ENCODE measurements around the gene ANKRD29.

The ANKRD29 gene

GRCh38 chr18:23552505-23552904, 110.2 kb downstream of the ANKRD29 start:
- no peak for DNase-seq

DNA sequence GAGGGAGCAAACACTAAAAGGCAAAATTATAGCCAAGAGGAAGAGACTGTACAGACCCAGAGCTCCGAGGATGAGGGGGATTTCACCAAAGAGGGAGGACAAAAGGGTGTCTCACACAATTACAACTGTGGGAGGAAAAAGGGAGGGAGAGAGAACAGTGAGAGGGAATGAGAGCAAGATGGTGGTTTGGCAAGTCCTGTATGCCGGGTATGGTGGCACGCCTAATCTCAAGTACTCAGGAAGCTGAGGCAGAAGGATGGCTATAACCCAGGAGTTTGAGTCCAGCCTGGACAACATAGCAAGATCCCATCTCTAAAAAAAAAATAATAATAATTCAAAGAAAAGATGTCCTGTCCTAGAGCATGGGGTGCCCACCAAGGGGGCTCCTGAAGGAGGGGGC, 110.7 kb downstream of the ANKRD29 start:
- no peak for DNase-seq

DNA sequence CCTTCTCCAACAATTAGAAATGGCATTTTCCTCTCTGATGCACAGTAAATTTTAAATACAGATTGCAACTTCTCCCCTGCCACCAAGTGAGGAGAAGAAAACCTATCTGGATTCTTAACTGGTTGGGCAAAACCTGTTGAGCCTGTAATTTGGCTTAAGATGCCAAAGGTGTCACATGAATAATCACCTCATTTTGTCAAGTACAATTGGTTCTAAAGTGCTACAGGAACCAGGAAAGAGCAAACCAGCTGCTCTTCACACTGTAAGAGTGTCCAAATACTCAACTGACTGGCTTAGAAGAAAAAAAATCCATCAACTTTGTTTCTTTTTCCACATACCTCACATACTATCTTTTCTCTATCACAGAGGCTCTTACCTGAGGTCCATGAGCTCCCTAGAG, 111.8 kb downstream of the ANKRD29 start:
- no peak for DNase-seq

Measured in hippocampal formation (tissue), 2 donors.